HG03064 (cell line): ENCODE data around the gene TYRO3.
"Not testable (repeated sequence)": the region's sequence is repeated elsewhere in the genome, so short reads cannot be mapped to it uniquely, and the experiment has no call there.

Experiments
- ATAC-seq: cut with Tn5 transposase; IDR thresholded peaks from one replicate; pipeline ENCODE4 v1.9.1; 2021; ENCODE audit warnings: low read depth; ENCODE audit not compliant: unreplicated experiment

TYRO3 gene

DNA sequence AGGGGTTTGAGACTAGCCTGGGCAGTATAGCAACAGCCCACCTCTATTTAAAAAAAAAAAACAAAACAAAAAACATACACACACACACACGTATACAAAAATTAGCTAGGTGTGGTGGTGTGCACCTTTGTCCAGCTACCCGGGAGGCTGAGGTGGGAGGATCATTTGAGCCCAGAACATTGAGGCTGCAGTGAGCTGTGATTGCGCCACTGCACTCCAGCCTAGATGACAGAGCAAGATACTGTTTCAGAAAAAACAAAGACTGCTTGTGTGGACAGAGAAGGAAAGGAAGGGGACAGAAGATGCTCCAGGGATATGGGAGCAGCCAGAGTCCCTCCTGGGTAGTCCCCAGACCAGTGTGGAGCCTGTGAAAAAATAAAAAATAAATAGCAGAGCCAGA is 12.9 kb downstream of the TYRO3 start:
- ATAC-seq: no peak

DNA sequence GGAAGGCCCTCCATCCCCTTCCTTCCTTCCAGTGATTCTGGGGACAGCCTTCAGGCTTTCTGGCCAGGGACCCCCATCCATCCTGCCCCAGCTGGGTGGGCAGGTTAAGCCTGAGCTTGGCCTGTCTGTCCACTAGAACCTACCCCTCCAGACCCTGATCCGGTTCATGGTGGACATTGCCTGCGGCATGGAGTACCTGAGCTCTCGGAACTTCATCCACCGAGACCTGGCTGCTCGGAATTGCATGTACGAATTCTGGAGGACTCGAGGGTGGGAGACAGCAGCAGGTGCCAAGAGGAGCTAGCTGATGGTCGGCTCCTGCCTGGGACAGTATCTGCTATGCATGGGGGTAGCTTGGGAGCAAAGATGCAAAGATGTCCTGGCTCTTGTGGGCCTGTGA is 13.9 kb downstream of the TYRO3 start:
- no peak for ATAC-seq

DNA sequence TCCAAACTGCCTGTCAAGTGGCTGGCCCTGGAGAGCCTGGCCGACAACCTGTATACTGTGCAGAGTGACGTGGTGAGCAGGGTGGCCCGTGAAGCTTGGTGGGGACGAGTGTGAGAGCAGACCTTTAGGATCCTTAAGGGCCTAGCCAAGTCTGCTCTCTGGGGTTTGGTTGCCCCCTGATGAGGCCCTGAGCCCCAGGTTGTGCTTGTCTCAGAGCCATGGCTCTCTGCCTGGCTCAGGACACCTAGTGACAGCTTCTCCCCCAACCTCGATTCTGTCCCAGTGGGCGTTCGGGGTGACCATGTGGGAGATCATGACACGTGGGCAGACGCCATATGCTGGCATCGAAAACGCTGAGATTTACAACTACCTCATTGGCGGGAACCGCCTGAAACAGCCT is 14.4 kb downstream of the TYRO3 start:
- ATAC-seq: no peak

- no peak for ATAC-seq
These were observed 15.1 kb downstream of the TYRO3 start for GRCh38 chr15:41574158-41574557.

- no peak for ATAC-seq
These were observed 16.3 kb downstream of the TYRO3 start for GRCh38 chr15:41575282-41575681.

GRCh38 chr15:41577863-41578735 is 19.1 kb downstream of the TYRO3 start:
- ATAC-seq: no peak

DNA sequence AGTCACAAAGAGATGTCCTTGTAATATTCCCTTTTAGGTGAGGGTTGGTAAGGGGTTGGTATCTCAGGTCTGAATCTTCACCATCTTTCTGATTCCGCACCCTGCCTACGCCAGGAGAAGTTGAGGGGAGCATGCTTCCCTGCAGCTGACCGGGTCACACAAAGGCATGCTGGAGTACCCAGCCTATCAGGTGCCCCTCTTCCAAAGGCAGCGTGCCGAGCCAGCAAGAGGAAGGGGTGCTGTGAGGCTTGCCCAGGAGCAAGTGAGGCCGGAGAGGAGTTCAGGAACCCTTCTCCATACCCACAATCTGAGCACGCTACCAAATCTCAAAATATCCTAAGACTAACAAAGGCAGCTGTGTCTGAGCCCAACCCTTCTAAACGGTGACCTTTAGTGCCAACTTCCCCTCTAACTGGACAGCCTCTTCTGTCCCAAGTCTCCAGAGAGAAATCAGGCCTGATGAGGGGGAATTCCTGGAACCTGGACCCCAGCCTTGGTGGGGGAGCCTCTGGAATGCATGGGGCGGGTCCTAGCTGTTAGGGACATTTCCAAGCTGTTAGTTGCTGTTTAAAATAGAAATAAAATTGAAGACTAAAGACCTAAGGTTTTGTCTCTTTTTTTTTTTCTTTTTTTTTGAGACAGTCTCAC is 19.8 kb downstream of the TYRO3 start:
- no peak for ATAC-seq

- ATAC-seq: no peak
These were observed 22.1 kb downstream of the TYRO3 start for GRCh38 chr15:41581110-41581509.

DNA sequence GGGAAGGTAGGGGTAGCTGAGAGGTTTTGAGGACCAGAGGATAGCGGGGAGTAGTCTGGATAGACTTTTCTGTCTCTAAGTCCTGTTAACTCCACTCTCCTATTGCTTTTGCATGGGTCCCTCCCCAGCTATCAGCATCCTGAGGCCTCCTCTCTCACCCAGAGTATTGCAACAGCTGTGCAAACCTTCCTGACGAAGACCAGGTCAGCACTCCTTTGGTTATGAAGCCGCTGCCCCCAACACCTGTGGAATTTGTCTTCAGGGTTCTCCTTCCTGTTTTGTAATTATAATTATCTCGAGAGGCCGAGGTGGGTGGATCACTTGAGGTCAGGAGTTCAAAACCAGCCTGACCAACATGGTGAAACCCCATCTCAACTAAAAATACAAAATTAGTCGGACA is 24.8 kb downstream of the TYRO3 start:
- no peak for ATAC-seq

DNA sequence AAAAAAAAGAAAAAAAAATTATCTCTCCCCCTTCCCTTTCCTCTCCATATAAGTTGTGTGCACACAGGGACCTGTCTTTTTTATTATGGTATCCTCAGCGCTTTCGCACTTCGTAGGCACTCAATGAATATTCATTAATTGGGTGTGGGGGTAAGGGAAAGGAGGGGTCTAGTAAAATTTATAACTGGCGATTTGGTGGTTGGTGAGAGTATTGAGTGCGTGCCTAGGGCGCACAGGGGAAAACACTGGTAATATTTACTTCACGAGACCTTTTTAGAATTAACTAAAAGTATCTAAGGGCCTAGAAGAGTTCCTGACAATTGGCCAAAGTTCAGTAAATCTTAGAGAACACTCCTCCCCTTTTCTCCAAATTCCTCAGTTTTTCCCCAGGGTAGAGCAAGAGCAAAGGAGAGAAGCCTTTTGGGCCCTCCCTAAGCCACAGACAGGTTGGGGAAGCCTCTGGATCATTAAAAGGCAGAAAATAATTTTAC is 25.7 kb downstream of the TYRO3 start:
- ATAC-seq: no peak

DNA sequence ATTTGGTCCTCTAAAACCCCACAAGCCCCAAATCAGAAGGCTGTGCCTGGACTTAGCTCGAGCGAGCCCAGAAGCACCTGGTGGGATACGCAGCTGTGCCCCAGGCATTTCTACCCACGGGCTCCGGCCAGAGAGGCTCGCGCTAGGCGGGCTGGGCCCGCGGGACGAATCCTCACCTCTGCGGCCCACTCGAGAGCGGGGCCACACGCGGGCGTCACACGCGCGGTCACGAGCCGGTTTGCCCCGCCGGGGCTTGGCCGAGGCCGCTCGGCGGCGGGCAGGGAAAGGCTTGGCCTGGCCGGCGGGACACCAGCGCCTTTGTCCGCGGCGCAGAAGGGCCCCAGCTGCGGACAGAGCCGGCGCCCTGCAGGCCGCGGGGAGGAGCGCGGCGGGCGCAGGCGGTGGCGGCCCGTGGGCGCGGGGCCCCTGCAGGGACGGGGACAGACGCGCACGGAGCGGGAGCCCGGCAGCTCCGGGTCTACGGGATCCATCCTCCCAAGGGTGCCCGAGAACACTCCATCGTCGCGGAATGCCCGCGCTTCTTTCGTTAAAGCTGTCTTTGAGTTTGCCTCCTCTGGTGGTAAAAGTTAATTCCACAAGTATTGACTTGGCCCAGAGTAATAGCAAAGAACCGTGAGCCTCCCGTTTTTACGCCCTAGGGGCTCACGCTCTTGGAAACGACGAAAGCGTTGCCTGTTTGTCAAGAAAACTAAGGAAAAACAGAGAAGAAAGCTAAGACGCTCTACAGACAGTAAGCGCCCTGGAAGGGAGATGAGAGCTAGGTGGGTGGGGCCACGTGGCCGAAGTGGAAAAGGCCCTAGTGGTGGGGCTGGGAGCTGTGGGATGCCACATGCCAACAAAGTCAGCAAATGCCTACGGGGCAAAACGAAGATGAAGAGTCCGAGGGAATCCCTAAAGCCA is 26.4 kb downstream of the TYRO3 start:
- ATAC-seq: no peak

- ATAC-seq: not testable (repeated sequence)
These were observed 27.7 kb downstream of the TYRO3 start for GRCh38 chr15:41586531-41587282.

DNA sequence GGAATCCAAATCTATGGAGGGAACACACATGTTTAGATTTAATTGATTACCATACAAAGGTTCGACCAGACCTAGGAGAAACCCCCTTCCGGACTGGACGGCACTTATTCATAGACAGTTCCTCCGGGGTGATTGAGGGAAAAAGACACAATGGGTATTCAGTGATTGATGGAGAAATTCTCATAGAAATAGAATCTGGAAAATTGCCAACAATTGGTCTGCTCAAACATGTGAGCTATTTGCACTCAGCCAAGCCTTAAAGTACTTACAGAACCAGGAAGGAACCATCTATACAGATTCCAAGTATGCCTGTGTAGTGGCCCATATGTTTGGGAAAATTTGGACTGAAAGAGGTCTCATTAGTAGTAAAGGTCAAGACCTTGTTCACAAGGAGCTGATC is 30.0 kb downstream of the TYRO3 start:
- ATAC-seq: not testable (repeated sequence)

DNA sequence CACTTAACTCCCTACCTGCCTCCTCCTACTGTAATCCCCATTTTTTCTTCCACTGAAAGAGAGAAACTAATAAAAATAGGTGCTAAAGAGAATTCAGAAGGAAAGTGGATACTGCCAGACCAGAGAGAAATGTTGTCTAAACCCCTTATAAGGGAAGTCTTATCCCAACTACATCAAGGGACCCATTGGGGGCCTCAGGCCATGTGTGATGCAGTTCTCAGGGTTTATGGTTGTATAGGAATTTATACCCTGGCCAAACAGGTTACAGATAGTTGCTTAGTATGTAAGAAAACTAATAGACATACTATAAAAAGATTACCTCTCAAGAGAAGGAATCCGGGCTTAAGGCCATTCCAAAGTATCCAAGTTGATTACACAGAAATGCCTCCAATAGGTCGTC is 30.6 kb downstream of the TYRO3 start:
- ATAC-seq: not testable (repeated sequence)

GRCh38 chr15:41591217-41591616 is 32.2 kb downstream of the TYRO3 start:
- not testable (repeated sequence) for ATAC-seq

GRCh38 chr15:41592718-41593117 is 33.7 kb downstream of the TYRO3 start:
- not testable (repeated sequence) for ATAC-seq

GRCh38 chr15:41594801-41595746 is 36.1 kb downstream of the TYRO3 start:
- no peak for ATAC-seq

DNA sequence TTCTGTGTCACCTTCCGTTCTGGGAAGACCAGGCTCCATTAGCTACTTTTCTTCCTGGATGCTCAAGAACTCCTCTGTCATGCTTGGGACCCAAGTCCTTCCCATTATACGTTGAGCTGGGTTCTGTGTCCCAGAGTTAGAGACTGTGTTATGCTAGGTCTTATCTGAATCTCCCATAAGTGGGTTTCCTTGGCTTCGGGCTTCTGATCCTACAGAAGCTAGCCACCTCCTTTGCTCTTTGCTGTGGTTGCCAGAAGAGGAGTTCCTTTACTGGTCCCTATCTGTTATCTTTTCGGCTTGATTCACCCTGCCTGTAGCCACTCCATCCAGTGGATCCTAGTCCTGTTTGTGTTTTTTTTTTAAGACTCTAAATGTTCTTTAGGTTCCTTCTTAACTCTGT is 38.0 kb downstream of the TYRO3 start:
- ATAC-seq: no peak

DNA sequence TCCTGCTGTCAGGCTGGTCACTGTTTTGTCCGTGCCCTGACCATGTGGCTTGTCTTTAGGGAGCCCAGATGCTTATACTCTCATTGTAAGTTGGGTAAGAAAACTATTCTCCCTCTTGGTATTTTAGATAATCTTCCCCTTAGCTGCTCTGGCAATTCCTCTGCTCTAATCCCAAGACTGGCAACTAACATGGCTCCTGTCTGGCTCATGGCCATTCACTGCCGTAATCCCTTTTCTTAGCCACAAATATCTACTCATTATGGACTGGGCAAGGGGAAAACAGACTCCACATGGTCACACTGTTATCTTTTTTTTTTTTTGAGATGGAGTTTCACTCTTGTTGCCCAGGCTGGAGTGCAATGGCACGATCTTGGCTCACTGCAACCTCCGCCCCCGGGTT is 38.8 kb downstream of the TYRO3 start:
- ATAC-seq: no peak
